ENCODE measurements around the gene RFX3. TPM values are rescaled to one million over a fixed set of nuclear protein-coding genes. Genes with fewer than 3 reads are reported as not detected.

The RFX3 gene
- total RNA-seq, 1 donor from 2014 or later, result 61.6 TPM

DNA sequence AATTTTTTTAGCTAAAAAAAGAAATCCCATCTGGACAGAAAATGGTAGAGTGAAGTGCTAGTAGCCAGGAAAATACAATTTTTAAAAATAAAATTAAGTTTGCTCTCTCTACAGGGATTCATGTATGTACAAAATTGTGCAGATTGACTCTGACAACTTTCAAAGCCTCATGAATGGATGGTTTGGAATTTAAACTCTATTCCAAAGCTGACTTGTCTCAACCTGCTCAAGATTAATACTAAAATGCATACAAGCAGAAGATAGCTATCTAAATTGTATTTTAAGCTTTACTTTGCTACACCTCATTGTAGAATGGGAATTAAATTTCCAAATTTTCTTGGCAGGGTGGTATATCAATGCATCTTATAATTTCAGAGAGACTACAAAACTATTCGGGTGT lies 257.6 kb downstream of the RFX3 start:
- no peak for TF ChIP-seq CTCF (IDR thresholded peaks at IDR 0.05; ENCODE audit: partially characterized antibody, unreplicated experiment)
- DNase-seq, result no peak
- H3K36me3 Mint-ChIP-seq (ENCODE audit: unreplicated experiment), result no peaks in the 10 kb centered on the region
- no peaks in the 10 kb centered on the region for H3K9me3 Mint-ChIP-seq (ENCODE audit: unreplicated experiment)
- no peak overlapping the region for H3K4me3 Mint-ChIP-seq (ENCODE audit: unreplicated experiment)
- peaks cover 4% of the 10 kb centered on the region for H3K4me1 Mint-ChIP-seq (ENCODE audit: low read depth, unreplicated experiment)
- no peak overlapping the region for H3K27ac Mint-ChIP-seq (ENCODE audit: unreplicated experiment)
- H3K27me3 Mint-ChIP-seq (ENCODE audit: unreplicated experiment), result no peaks in the 10 kb centered on the region

DNA sequence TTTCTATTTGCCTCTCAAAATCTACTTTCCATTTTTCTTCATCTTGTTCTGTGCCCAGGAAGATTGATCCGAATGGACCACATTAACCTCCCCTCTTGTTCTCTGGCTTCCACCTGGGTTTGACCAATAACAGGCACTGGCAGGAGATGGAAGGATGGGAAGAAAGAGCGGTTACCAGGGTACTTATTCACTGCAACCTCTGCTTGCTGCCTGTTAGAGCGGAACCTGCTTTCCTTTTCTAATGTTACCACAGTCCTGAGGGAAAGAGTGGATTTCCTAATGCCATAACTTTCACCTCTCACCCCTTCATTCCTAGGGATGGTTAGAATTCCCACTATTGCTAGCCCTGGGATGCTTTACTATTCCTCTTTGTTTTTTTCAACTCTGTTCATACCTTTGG lies 262.1 kb downstream of the RFX3 start:
- Mint-ChIP-seq H3K4me3 (ENCODE audit: unreplicated experiment) (no peak overlapping the region), H3K9me3 (ENCODE audit: unreplicated experiment) (no peaks in the 10 kb centered on the region), H3K27me3 (ENCODE audit: unreplicated experiment) (no peaks in the 10 kb centered on the region), H3K4me1 (ENCODE audit: low read depth, unreplicated experiment) (no peaks in the 10 kb centered on the region), H3K27ac (ENCODE audit: unreplicated experiment) (no peak overlapping the region), H3K36me3 (ENCODE audit: unreplicated experiment) (no peaks in the 10 kb centered on the region)
- no peak for TF ChIP-seq CTCF (IDR thresholded peaks at IDR 0.05; ENCODE audit: partially characterized antibody, unreplicated experiment)
- DNase-seq, result no peak

- no peaks in the 10 kb centered on the region for H3K36me3 Mint-ChIP-seq (ENCODE audit: unreplicated experiment)
- no peak overlapping the region for H3K4me3 Mint-ChIP-seq (ENCODE audit: unreplicated experiment)
- no peak overlapping the region for H3K27ac Mint-ChIP-seq (ENCODE audit: unreplicated experiment)
- no peaks in the 10 kb centered on the region for H3K27me3 Mint-ChIP-seq (ENCODE audit: unreplicated experiment)
- H3K4me1 Mint-ChIP-seq (ENCODE audit: low read depth, unreplicated experiment), result no peaks in the 10 kb centered on the region
- H3K9me3 Mint-ChIP-seq (ENCODE audit: unreplicated experiment), result no peaks in the 10 kb centered on the region
- no peak for DNase-seq
- TF ChIP-seq CTCF (IDR thresholded peaks at IDR 0.05; ENCODE audit: partially characterized antibody, unreplicated experiment), result no peak
Measured at GRCh38 chr9:3262826-3263529, 262.8 kb downstream of the RFX3 start.

- H3K27me3 Mint-ChIP-seq (ENCODE audit: unreplicated experiment), result no peaks in the 10 kb centered on the region
- no peak overlapping the region for H3K27ac Mint-ChIP-seq (ENCODE audit: unreplicated experiment)
- no peaks in the 10 kb centered on the region for H3K36me3 Mint-ChIP-seq (ENCODE audit: unreplicated experiment)
- no peak overlapping the region for H3K4me3 Mint-ChIP-seq (ENCODE audit: unreplicated experiment)
- no peak for DNase-seq
- no peaks in the 10 kb centered on the region for H3K4me1 Mint-ChIP-seq (ENCODE audit: low read depth, unreplicated experiment)
- TF ChIP-seq CTCF (IDR thresholded peaks at IDR 0.05; ENCODE audit: partially characterized antibody, unreplicated experiment), result no peak
- no peaks in the 10 kb centered on the region for H3K9me3 Mint-ChIP-seq (ENCODE audit: unreplicated experiment)
Measured at GRCh38 chr9:3261484-3261883, 264.3 kb downstream of the RFX3 start.

DNA sequence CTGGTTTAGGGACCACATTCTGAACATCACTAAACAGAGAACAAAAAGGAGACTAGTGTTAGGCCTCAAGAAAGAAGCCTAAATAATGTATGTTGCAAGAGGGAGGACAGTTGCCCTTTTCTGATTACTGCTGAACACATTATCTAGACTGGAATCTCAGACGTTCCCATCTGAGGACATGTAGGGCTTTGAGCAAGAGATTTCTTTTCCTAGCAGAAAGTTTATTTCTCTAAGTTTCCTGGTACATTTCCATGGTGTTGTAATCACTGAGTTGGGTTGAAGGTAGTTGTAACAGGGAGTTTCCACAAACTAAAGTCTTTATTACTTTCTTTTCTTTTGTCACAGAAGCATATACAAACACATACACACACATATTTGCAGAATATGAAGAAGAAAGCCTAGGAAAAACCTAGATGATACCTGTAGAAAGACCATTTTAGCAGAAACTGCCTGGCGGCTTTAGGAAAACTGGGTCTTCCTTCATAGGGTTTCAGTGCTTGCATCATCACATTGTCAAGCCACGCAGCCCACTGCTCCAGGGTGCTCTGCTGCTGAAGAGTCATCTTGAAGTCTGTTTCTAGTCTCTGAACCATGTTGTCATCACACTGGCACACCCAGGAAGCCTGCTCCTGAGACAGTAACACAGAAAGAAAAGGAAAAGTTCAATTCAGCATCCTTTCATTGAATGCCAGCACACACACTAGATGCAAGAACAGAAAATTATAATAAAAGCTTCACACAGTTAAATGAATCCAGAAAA lies 269.1 kb downstream of the RFX3 start:
- no peak for TF ChIP-seq CTCF (IDR thresholded peaks at IDR 0.05; ENCODE audit: partially characterized antibody, unreplicated experiment)
- no peak for DNase-seq
- peaks cover 4% of the 10 kb centered on the region for H3K36me3 Mint-ChIP-seq (ENCODE audit: unreplicated experiment)
- H3K27ac Mint-ChIP-seq (ENCODE audit: unreplicated experiment), result no peak overlapping the region
- no peaks in the 10 kb centered on the region for H3K27me3 Mint-ChIP-seq (ENCODE audit: unreplicated experiment)
- no peak overlapping the region for H3K4me3 Mint-ChIP-seq (ENCODE audit: unreplicated experiment)
- peaks cover 2% of the 10 kb centered on the region for H3K4me1 Mint-ChIP-seq (ENCODE audit: low read depth, unreplicated experiment)
- H3K9me3 Mint-ChIP-seq (ENCODE audit: unreplicated experiment), result peaks cover 3% of the 10 kb centered on the region

Measured in glutamatergic neuron (in vitro differentiated cells).